Mesenchymal stem cell (in vitro differentiated cells and primary cell): Measurements from ENCODE around the gene GPR39.

Experiments
- DNase-seq: peaks from one replicate; pipeline ENCODE4 v3.0.0-alpha.2; 2013
- H2AFZ ChIP-seq: one replicate; pipeline ENCODE4 v1.6.1; 2013; ENCODE audit warnings: low read depth, mild to moderate bottlenecking, control low read depth, inconsistent platforms, low read length, moderate library complexity
- H2AK5ac ChIP-seq: 2 replicates; pipeline ENCODE4 v1.6.1; 2013; ENCODE audit warnings: low read length, moderate library complexity, mild to moderate bottlenecking, inconsistent platforms; ENCODE audit not compliant: severe bottlenecking
- H2BK120ac ChIP-seq: one replicate; pipeline ENCODE4 v1.6.1; 2013; ENCODE audit warnings: low read depth, mild to moderate bottlenecking, inconsistent platforms, low read length, moderate library complexity
- H2BK12ac ChIP-seq, 2 experiments: one replicate each; pipeline ENCODE4 v1.6.1; 2013; ENCODE audit warnings: inconsistent platforms in 2 of 2, low read length in 2 of 2, mild to moderate bottlenecking in 2 of 2, moderate library complexity in 2 of 2, control low read depth in 1 of 2
- H2BK15ac ChIP-seq: one replicate; pipeline ENCODE4 v1.6.1; 2013; ENCODE audit warnings: mild to moderate bottlenecking, low read depth, inconsistent platforms; ENCODE audit not compliant: poor library complexity, severe bottlenecking
- H2BK5ac ChIP-seq: 2 replicates; pipeline ENCODE4 v1.6.1; 2013; ENCODE audit warnings: low read depth, mild to moderate bottlenecking, low read length, control low read depth, inconsistent platforms; ENCODE audit not compliant: poor library complexity, severe bottlenecking
- H3K14ac ChIP-seq, 2 experiments: one replicate each; pipeline ENCODE4 v1.6.1; 2013; ENCODE audit warnings: inconsistent platforms in 2 of 2, low read length in 2 of 2, control low read depth in 1 of 2, mild to moderate bottlenecking in 1 of 2, moderate library complexity in 1 of 2
- H3K18ac ChIP-seq, 2 experiments: one replicate each; pipeline ENCODE4 v1.6.1; 2013; ENCODE audit warnings: inconsistent platforms in 2 of 2, low read length in 2 of 2, control low read depth in 1 of 2, low read depth in 1 of 2, mild to moderate bottlenecking in 1 of 2
- H3K23ac ChIP-seq, 2 experiments: one replicate each; pipeline ENCODE4 v1.6.1; 2013; ENCODE audit warnings: inconsistent platforms in 2 of 2, low read length in 2 of 2, mild to moderate bottlenecking in 2 of 2, moderate library complexity in 2 of 2, control low read depth in 1 of 2
- H3K27ac ChIP-seq: 2 replicates; pipeline ENCODE4 v1.5.1; 2013; ENCODE audit warnings: mild to moderate bottlenecking, moderate library complexity, low read length, control low read depth, inconsistent platforms; ENCODE audit not compliant: poor library complexity, severe bottlenecking
- H3K27me3 ChIP-seq, 2 experiments: 2 replicates each; pipeline versions ENCODE4 v1.6.1 to v1.7.0; 2013; ENCODE audit warnings: low read length in 2 of 2, mild to moderate bottlenecking in 2 of 2, moderate library complexity in 2 of 2, control low read depth in 1 of 2, inconsistent platforms in 1 of 2; ENCODE audit not compliant: control insufficient read depth in 1 of 2, insufficient read depth in 1 of 2
- H3K36me3 ChIP-seq, 2 experiments: 2 replicates each; pipeline versions ENCODE4 v1.6.1 to v1.7.0; 2013; ENCODE audit warnings: low read length in 2 of 2, control low read depth in 1 of 2, inconsistent platforms in 1 of 2, low read depth in 1 of 2, mild to moderate bottlenecking in 1 of 2; ENCODE audit not compliant: insufficient read depth in 2 of 2, control insufficient read depth in 1 of 2
- H3K4ac ChIP-seq, 2 experiments: one replicate each; pipeline ENCODE4 v1.6.1; 2013; ENCODE audit warnings: inconsistent platforms in 2 of 2, low read length in 2 of 2, mild to moderate bottlenecking in 2 of 2, moderate library complexity in 2 of 2, control low read depth in 1 of 2, low read depth in 1 of 2
- H3K4me1 ChIP-seq: 2 replicates; pipeline ENCODE4 v1.6.1; 2013; ENCODE audit warnings: low read depth, low read length, control low read depth; ENCODE audit not compliant: control insufficient read depth, insufficient read depth
- H3K4me2 ChIP-seq: 2 replicates; pipeline ENCODE4 v1.6.1; 2013; ENCODE audit warnings: low read length, mild to moderate bottlenecking, inconsistent platforms; ENCODE audit not compliant: poor library complexity, severe bottlenecking
- H3K4me3 ChIP-seq, 2 experiments: 2 replicates each; pipeline versions ENCODE4 v1.5.1 to v1.7.0; 2013; ENCODE audit warnings: low read length in 2 of 2, mild to moderate bottlenecking in 2 of 2, control low read depth in 1 of 2, low read depth in 1 of 2; ENCODE audit not compliant: insufficient read depth in 1 of 2
- H3K79me1 ChIP-seq: replicated peaks from 2 replicates; pipeline ENCODE4 v1.6.1; 2013; ENCODE audit warnings: mild to moderate bottlenecking, control low read depth, low read length, inconsistent platforms; ENCODE audit not compliant: poor library complexity, severe bottlenecking
- H3K9ac ChIP-seq: 2 replicates; pipeline ENCODE4 v1.7.0; 2013; ENCODE audit warnings: mild to moderate bottlenecking, low read length, moderate library complexity
- H3K9me3 ChIP-seq: 2 replicates; pipeline ENCODE4 v1.7.0; 2013; ENCODE audit warnings: mild to moderate bottlenecking, low read length; ENCODE audit not compliant: control insufficient read depth
- H4K8ac ChIP-seq: one replicate; pipeline ENCODE4 v1.6.1; 2013; ENCODE audit warnings: inconsistent platforms, mild to moderate bottlenecking, low read length, moderate library complexity
- H4K91ac ChIP-seq: one replicate; pipeline ENCODE4 v1.6.1; 2013; ENCODE audit warnings: mild to moderate bottlenecking, low read length, inconsistent platforms
- WGBS: methylation state at CpG from one replicate; pipeline ENCODE4 v1.1.7; 2013; ENCODE audit warnings: mixed read lengths; 5-methylcytosine and 5-hydroxymethylcytosine counted together

The GPR39 gene

DNA sequence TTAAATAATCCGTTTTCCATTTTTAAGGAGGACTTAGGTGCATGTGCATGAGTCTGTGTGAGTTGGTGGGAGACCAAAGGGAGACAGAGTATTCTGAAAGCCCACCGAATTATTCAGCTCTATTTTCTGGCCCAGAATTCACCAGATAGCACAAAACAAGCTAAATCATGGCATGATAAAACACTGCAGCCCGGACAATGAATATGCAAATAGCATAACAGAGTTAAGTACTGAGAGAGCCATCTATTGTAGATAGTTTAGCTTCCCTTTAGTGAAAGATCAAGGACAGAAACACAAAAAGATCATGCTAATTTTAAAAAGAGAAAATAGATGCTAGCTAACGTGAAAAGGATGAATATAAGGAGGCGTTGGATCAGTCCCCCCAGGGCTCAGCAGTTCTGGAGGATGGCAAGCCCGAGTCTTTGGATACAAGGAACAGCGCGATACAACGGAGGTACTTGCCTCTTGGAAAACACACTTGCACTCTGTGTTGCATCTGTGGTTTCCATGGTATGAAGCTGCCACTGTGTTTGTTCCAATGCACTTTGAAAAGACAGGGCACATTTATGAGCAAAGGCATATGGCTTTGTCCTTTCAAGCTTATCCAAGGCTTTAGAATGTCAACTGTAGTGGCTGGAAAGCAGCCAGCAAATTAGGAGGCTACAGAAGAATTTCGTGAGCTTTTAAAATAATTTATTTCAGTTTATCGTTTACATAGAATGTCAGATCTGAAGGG, 133.5 kb downstream of the GPR39 start:
- Histone ChIP-seq H2AK5ac (no peak overlapping the region), H3K4ac (no peak overlapping the region), H3K9me3 (no peaks in the 10 kb centered on the region), H3K27me3 (no peaks in the 10 kb centered on the region), H2BK12ac (no peak overlapping the region), H3K4me1 (no peaks in the 10 kb centered on the region), H2AFZ (no peak overlapping the region), H3K4me3 (no peak overlapping the region), H2BK120ac (no peak overlapping the region), H3K18ac (no peak overlapping the region), H3K14ac (no peak overlapping the region), H2BK5ac (no peak overlapping the region), H3K27ac (no peak overlapping the region), H3K4me2 (no peak overlapping the region), H3K36me3 (no peaks in the 10 kb centered on the region), H3K9ac (no peak overlapping the region), H4K91ac (no peak overlapping the region), H2BK15ac (no peak overlapping the region), H4K8ac (no peak overlapping the region), H3K79me1 (peaks cover 11% of the 10 kb centered on the region), H3K23ac (no peak overlapping the region)
- WGBS, result 86% methylated on average over 9 of the region's 11 CpGs
- peak; percentile 29 for DNase-seq

DNA sequence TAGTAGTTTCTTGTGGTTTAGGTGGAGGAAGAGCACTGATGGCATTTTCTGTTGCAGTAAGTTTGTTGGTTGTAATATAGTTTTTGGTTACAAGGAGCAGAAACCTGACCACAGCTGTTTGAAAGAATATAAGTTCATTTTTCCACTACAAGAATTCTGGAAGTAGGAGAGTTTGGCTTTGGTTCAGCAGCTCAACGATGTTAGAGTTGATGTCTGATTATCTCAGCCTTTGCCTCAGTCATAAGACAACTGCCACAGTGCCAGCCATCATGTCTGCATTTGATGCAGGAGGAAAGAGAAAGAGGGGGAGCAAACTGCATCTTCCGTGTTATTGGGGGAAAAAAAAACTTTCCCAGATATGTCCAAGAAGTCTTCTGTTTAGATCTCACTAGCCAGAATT, 134.3 kb downstream of the GPR39 start:
- H2BK15ac ChIP-seq, result no peak overlapping the region
- H2AFZ ChIP-seq, result no peak overlapping the region
- H2BK120ac ChIP-seq, result no peak overlapping the region
- H2AK5ac ChIP-seq, result no peak overlapping the region
- H3K36me3 ChIP-seq, result no peaks in the 10 kb centered on the region
- no peak overlapping the region for H4K91ac ChIP-seq
- H3K27me3 ChIP-seq, result no peaks in the 10 kb centered on the region
- no peak overlapping the region for H3K14ac ChIP-seq
- H2BK5ac ChIP-seq, result no peak overlapping the region
- no peak overlapping the region for H2BK12ac ChIP-seq
- peaks cover 15% of the 10 kb centered on the region for H3K79me1 ChIP-seq
- H3K4me3 ChIP-seq, result no peak overlapping the region
- H3K4me2 ChIP-seq, result no peak overlapping the region
- WGBS, result 60% methylated on average over 2 of the region's 2 CpGs
- DNase-seq, result no peak
- no peaks in the 10 kb centered on the region for H3K9me3 ChIP-seq
- no peaks in the 10 kb centered on the region for H3K4me1 ChIP-seq
- H3K4ac ChIP-seq, result no peak overlapping the region
- no peak overlapping the region for H3K27ac ChIP-seq
- no peak overlapping the region for H3K18ac ChIP-seq
- no peak overlapping the region for H3K23ac ChIP-seq
- no peak overlapping the region for H4K8ac ChIP-seq
- no peak overlapping the region for H3K9ac ChIP-seq

DNA sequence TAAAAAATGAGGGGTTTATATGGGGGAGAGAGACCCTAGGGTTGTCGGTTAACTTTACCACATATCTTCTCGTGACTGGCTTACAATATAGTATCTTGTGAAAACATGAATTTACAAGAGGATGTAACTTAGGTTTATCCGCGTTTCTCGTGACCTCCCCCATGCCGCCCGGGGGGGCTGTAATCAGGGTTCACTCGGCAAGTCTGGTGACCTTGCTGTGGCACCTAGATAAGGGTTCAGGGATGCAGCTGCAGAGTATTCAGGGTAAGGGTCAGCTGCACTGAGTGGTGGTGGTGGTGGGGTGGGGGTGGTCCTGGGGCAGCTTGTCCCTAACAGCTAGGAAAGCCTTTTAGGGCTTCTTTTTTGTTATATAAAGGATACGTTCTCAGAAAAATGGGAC, 141.1 kb downstream of the GPR39 start:
- no peak overlapping the region for H3K14ac ChIP-seq
- no peak overlapping the region for H3K27ac ChIP-seq
- WGBS, result 86% methylated on average over 8 of the region's 9 CpGs

GRCh38 chr2:132559326-132559725, 142.7 kb downstream of the GPR39 start:
- Histone ChIP-seq H3K14ac (no peak overlapping the region), H4K91ac (no peak overlapping the region), H3K18ac (no peak overlapping the region), H2BK15ac (no peak overlapping the region), H3K4me1 (peaks cover 2% of the 10 kb centered on the region), H3K27ac (no peak overlapping the region), H3K9ac (no peak overlapping the region), H2AK5ac (no peak overlapping the region), H3K79me1 (peaks cover 12% of the 10 kb centered on the region), H4K8ac (no peak overlapping the region), H3K4me3 (no peak overlapping the region), H3K36me3 (no peaks in the 10 kb centered on the region), H3K4ac (no peak overlapping the region), H3K9me3 (no peaks in the 10 kb centered on the region), H2BK5ac (no peak overlapping the region), H3K4me2 (no peak overlapping the region), H2BK120ac (no peak overlapping the region), H3K27me3 (no peaks in the 10 kb centered on the region), H2AFZ (no peak overlapping the region), H3K23ac (no peak overlapping the region), H2BK12ac (no peak overlapping the region)
- DNase-seq, result no peak
- WGBS, result 96% methylated on average over 12 of the region's 12 CpGs

More for the DNA sequence above, 141.1 kb downstream of the GPR39 start:
- Histone ChIP-seq H3K27me3 (no peaks in the 10 kb centered on the region), H2BK120ac (no peak overlapping the region), H2BK15ac (no peak overlapping the region), H3K4ac (no peak overlapping the region), H4K91ac (no peak overlapping the region), H3K4me2 (no peak overlapping the region), H2AK5ac (no peak overlapping the region), H4K8ac (no peak overlapping the region), H3K36me3 (no peaks in the 10 kb centered on the region), H3K4me1 (peaks cover 2% of the 10 kb centered on the region), H3K9ac (no peak overlapping the region), H2BK5ac (no peak overlapping the region), H3K79me1 (peaks cover 17% of the 10 kb centered on the region), H2BK12ac (no peak overlapping the region), H3K23ac (no peak overlapping the region), H2AFZ (no peak overlapping the region), H3K9me3 (no peaks in the 10 kb centered on the region), H3K4me3 (no peak overlapping the region), H3K18ac (no peak overlapping the region)
- DNase-seq, result no peak
